Measurements from ENCODE around the gene JSRP1.

Gene JSRP1

GRCh38 chr19:2212861-2213711, 43.1 kb downstream of the JSRP1 start:
- TF ChIP-seq EGR1 (IDR thresholded peaks at IDR 0.05) (no peak), REST (IDR thresholded peaks at IDR 0.05; ENCODE audit: low read depth) (no peak), RAD21 (IDR thresholded peaks at IDR 0.05; ENCODE audit: low read depth) (no peak), USF1 (IDR thresholded peaks at IDR 0.05) (no peak), YY1 (IDR thresholded peaks at IDR 0.05; ENCODE audit: low read depth) (no peak), CREB1 (IDR thresholded peaks at IDR 0.05; ENCODE audit: low read depth) (no peak), NFIC (IDR thresholded peaks at IDR 0.05) (no peak), TEAD4 (IDR thresholded peaks at IDR 0.05) (no peak), FOXM1 (IDR thresholded peaks at IDR 0.05; ENCODE audit: borderline replicate concordance, low read depth) (no peak), TAF1 (IDR thresholded peaks at IDR 0.05; ENCODE audit: low read depth) (no peak), CEBPB (IDR thresholded peaks at IDR 0.05) (no peak), ZBTB7A (IDR thresholded peaks at IDR 0.05; ENCODE audit: low read depth) (no peak), MAX (IDR thresholded peaks at IDR 0.05) (no peak), EP300 (IDR thresholded peaks at IDR 0.05; ENCODE audit: borderline replicate concordance) (no peak), TCF12 (IDR thresholded peaks at IDR 0.05; ENCODE audit: low read depth) (no peak)

GRCh38 chr19:2210987-2211740, 45.1 kb downstream of the JSRP1 start:
- TF ChIP-seq CREB1 (IDR thresholded peaks at IDR 0.05; ENCODE audit: low read depth) (no peak), NFIC (IDR thresholded peaks at IDR 0.05) (no peak), YY1 (IDR thresholded peaks at IDR 0.05; ENCODE audit: low read depth) (no peak), CEBPB (IDR thresholded peaks at IDR 0.05) (no peak), TCF12 (IDR thresholded peaks at IDR 0.05; ENCODE audit: low read depth) (no peak), EGR1 (IDR thresholded peaks at IDR 0.05) (no peak), EP300 (IDR thresholded peaks at IDR 0.05; ENCODE audit: borderline replicate concordance) (no peak), USF1 (IDR thresholded peaks at IDR 0.05) (no peak), MAX (IDR thresholded peaks at IDR 0.05) (no peak), RAD21 (IDR thresholded peaks at IDR 0.05; ENCODE audit: low read depth) (no peak), ZBTB7A (IDR thresholded peaks at IDR 0.05; ENCODE audit: low read depth) (no peak), REST (IDR thresholded peaks at IDR 0.05; ENCODE audit: low read depth) (no peak), TAF1 (IDR thresholded peaks at IDR 0.05; ENCODE audit: low read depth) (no peak), TEAD4 (IDR thresholded peaks at IDR 0.05) (no peak), FOXM1 (IDR thresholded peaks at IDR 0.05; ENCODE audit: borderline replicate concordance, low read depth) (no peak)

GRCh38 chr19:2210206-2210605, 46.0 kb downstream of the JSRP1 start:
- TF ChIP-seq REST (IDR thresholded peaks at IDR 0.05; ENCODE audit: low read depth) (no peak), RAD21 (IDR thresholded peaks at IDR 0.05; ENCODE audit: low read depth) (no peak), USF1 (IDR thresholded peaks at IDR 0.05) (no peak), NFIC (IDR thresholded peaks at IDR 0.05) (no peak), CREB1 (IDR thresholded peaks at IDR 0.05; ENCODE audit: low read depth) (no peak), CEBPB (IDR thresholded peaks at IDR 0.05) (no peak), EP300 (IDR thresholded peaks at IDR 0.05; ENCODE audit: borderline replicate concordance) (no peak)

Data from Ishikawa (cell line).